NOMO-1 (cell line): ENCODE data around the gene DHX38.

Experiments
- DNase-seq, 2 experiments: peaks; one replicate each; lab custom pipeline; 2025; ENCODE audit not compliant: unreplicated experiment in 2 of 2; lab: John Stamatoyannopoulos, UW

DHX38 gene

DNA sequence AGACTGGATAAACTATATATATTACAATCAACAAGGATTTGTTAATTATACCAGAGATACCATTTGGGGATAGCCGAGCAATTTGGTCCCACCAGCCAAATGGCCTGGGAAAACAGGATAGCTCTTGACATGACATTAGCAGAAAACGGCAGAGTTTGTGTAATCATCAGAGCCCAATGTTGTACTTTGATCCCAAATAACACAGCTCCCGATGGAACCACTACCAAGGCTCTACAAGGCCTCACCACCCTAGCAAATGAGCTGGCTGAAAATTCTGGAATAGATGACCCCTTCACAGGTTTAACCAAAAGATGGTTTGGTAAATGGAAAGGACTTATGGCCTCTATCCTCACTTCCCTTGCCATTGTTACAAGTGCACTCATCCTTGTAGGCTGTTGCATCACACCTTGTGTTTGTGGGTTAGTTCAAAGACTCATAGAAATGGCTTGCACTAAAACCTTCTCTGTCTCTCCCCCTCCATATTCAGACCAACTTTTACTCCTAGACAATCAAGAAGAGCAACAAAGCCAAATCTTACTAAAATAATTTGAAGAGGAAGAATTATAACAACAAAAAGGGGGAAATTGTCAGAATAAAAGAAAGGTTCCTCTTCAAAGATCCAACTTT, 9.8 kb upstream of the DHX38 start:
- no peak for DNase-seq

DNA sequence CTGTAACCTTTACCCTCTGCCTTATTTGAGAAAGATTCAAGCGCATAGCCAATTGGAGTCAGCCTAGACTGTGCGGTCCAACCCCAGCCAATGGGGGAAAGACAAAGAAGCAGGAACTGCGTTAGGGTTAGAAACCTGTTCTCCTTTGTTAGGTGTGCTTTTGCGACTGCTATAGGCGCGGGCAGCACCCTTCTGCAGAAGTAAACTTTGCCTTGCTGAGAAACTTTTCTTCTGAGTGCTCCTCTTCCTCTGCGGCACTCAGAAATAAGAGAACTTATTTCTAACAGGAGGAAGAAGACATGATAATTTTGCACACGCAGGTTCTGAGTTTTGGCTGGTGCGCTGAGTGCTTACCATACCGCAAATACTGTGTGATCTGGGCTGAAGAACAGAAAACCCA, 9.2 kb upstream of the DHX38 start:
- no peak for DNase-seq

DNA sequence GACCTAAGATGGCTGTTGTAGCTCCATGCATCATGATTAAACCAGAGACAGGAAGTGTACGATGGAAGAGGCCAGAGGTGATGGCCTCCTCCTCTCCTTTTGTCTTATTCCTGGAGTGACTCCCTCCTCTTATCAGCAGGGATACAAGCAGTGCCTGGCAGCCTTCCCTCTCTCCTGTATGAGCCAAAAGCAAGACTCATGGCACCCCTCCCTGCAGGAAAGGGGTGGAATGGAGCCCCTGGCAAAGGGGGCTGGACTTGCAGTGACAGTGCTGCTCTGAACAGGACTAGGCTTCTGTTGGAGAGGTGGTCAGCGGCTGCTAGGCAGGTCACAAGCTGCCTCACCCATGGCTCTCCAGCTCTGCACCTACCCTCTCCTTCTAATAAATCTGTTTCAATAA, 8.6 kb upstream of the DHX38 start:
- no peak for DNase-seq

DNA sequence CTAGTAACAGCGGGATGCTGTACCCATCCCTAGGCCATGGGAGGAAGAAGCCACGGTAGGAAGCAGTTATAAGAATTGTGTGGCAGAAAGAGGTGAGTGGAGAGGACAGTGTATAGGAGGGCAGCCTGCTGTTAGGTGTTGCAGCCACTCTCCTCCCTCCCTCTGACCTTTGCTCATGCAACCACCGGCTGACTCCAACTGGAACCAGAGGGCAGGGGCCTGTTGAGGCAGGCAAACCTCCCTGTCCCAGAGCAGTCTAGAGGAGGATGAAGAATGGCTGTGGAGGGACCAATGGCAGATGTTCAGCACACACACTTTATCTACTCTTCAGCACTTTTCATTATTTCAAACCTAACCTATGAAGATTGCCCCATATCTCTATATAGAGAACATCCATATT, 2.4 kb upstream of the DHX38 start:
- no peak for DNase-seq

DNA sequence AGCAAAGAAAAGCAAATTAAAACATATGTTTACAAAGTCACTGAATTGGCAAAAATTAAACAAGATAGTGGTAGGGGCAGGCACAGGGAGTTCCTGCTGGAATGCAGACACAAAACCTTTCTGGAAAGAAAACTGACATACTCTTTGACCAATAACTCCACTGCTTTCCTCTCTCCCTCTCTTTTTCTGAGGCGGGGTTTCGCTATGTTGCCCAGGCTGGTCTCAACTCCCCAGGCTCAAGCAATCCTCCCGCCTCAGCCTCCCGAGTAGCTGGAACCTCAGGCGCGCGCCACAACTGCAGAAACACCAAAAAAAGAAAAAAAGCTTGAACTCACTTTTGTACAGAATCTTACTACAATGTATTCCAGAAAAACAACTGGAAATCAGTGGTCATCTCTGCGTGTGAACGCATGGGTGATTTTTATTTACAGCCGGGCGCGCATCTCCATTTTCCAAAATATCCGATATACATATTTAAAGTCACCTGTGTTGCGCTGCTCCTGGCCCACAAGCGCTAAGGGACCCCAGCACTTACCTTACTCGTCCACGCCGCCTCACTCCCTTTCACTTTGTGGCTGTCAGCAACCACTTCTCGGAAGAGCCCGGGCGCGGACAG, 707 bp upstream of the DHX38 start:
- DNase-seq, result no peak

DNA sequence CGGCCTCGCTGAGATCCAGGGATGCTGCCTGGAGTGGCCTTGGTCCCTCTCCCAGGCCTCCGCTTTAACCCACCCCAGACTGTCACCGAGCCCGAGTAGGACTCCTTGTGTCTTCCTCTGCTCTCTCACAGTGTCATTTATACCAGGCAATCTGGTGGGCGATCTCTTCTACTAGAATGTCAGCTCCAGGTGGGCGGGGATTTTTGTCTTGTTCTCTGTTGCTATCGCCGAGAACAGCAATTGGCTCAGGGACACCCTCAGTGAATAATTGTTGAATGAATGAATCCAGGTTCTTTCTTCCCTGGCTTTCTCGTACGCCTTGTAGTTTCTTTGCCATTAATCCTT, 591 bp downstream of the DHX38 start:
- no peak for DNase-seq

DNA sequence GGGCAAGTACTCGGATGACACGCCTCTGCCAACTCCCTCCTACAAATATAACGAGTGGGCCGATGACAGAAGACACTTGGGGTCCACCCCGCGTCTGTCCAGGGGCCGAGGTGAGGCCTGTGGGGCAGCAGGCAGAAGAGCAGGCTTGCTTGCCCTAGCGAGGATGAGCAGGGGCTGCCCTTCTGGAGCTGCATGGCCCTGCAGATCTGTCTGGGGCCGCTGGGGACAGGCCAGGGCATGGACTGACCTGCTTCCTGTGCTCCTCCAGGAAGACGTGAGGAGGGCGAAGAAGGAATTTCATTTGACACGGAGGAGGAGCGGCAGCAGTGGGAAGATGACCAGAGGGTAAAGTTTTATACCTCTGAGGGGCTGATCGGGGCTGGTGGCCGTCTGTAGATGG, 5.3 kb downstream of the DHX38 start:
- DNase-seq, result no peak

DNA sequence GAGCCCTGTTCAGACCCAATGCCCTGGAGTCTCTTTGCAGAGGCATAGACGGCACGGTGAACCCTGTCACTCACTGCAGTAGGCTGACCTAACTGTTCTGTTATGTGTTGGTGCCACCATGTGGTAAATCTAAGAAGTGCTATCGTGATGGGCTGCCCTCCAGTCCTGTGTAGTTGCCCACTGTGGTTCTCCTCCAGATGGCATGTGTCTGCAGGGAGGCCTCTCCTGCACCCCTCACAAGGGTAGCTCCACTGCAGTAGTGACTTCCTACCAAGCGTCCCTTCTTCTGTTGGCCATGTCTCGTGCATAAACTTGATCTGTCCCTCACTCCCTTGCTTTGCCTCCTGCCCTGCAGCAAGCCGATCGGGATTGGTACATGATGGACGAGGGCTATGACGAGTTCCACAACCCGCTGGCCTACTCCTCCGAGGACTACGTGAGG, 5.8 kb downstream of the DHX38 start:
- DNase-seq, result peak; percentile 24 to 44

DNA sequence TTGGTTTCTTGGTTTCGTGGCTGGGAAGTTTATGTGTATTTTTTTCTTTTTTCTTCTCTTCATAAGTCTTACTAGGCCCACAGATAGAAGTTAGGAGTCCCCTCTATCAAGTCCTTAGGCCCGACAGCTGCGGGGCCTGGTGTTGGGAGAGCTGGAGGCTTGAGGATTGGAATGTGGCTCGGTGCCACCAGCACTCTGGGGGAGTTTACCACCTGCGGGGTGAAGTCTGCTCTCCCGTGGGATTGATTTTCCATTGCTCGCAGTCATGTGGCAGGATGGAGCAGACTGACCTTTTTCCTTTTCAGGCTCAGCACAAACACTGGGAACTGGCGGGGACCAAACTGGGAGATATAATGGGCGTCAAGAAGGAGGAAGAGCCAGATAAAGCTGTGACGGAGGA, 7.5 kb downstream of the DHX38 start:
- DNase-seq, result no peak

DNA sequence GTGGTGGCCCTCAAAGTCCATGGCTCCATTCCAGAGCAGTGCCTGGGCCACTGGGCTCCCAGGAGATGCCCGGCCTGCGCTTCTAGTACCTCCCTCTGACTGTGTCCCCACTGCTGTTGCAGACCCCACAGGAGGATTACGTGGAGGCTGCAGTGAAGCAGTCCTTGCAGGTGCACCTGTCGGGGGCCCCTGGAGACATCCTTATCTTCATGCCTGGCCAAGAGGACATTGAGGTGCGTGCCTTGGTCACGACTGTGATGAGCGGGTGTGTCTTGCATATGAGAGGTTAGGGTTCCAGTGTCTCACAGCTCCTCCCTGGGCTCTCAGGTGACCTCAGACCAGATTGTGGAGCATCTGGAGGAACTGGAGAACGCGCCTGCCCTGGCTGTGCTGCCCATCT, 11.3 kb downstream of the DHX38 start:
- no peak for DNase-seq

DNA sequence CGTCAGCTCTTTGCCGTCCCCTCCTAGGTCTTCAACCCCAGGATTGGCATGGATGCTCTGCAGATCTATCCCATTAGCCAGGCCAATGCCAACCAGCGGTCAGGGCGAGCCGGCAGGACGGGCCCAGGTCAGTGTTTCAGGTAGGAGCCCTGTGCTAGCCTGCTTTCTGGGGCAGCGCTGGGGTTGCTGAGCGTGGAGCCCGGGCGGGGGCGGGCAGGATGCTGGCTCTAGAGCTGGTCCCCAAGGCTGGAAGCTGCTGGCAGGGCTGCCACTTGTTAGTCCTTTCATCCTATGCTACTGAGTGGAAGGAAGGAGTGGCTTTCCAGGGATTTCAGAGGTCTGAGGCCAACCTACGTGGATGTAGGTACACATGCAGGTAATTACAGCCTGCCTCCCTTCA, 12.3 kb downstream of the DHX38 start:
- no peak for DNase-seq

DNA sequence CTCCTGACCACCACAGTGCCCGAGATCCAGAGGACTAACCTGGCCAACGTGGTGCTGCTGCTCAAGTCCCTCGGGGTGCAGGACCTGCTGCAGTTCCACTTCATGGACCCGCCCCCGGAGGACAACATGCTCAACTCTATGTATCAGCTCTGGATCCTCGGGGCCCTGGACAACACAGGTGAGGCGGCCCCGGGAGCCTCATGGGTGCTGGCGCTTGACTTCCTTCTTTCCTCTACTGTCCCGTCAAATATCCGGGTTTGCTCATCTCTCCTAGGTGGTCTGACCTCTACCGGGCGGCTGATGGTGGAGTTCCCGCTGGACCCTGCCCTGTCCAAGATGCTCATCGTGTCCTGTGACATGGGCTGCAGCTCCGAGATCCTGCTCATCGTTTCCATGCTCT, 13.7 kb downstream of the DHX38 start:
- no peak for DNase-seq

DNA sequence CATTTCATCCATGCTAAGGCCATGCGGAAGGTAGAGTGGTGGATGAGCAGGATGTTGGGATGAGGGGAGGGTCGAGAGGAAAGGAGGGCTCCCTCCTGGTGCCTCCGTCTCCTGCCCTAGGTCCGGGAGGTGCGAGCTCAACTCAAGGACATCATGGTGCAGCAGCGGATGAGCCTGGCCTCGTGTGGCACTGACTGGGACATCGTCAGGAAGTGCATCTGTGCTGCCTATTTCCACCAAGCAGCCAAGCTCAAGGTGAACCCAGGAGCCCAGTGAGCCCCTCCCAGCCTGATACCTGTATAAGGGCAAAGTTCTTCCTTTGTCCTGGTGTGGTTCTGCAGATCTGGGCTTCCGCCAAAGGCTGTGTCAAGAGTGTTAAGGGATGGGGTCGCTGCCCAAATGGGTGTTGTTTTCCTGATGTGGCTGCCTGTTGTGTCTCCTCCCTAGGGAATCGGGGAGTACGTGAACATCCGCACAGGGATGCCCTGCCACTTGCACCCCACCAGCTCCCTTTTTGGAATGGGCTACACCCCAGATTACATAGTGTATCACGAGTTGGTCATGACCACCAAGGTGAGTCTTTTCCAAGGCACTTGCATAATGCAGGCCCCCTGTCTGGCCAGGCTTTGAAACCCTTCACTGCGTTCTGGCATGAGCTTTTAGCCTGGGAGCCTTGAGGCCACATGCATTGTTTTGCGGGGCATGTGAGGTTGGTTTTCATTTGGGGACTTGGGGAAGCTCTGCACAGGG, 14.9 kb downstream of the DHX38 start:
- DNase-seq, result no peak

DNA sequence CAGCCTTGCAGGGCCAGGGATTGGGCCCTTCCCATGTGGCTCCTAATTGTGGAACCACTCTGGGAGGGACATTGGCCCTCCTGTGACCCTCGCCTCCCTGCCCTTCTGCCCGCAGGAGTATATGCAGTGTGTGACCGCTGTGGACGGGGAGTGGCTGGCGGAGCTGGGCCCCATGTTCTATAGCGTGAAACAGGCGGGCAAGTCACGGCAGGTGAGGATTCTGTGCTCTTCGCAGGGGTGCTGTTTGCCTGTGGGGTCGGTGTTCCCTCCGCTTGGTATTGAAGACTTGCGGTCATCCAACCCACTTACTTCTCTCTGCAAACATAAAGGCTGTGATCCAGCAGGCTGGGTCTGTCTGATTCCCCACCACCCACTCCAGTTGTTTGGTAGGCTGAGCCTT, 15.7 kb downstream of the DHX38 start:
- DNase-seq, result no peak

DNA sequence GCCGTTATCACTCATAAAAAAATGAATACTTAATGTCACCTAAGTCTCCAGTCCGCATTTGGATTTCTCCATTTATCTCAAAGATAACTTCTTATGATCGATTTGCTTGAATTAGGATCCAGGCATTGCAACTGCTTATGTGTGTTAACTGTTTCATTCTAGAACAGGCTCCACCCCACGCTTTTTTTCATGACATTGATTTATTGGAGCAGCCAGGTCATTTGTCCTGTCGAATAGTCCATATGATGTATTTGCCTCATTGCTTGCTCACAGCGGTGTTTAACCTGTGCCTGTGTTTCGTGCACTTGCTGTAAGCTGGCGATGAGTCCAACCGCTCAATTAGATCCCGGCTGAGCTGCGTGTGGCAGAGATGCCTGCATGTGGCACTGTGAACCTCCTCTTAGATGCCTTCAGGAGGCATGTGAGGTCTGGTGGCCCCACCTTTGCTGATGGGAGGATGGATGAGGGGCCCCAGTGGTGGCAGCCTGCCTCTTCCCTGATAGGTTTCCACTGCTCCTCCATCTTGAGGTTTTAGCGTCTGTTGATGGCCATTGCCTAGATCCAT, 16.4 kb downstream of the DHX38 start:
- DNase-seq, result no peak

DNA sequence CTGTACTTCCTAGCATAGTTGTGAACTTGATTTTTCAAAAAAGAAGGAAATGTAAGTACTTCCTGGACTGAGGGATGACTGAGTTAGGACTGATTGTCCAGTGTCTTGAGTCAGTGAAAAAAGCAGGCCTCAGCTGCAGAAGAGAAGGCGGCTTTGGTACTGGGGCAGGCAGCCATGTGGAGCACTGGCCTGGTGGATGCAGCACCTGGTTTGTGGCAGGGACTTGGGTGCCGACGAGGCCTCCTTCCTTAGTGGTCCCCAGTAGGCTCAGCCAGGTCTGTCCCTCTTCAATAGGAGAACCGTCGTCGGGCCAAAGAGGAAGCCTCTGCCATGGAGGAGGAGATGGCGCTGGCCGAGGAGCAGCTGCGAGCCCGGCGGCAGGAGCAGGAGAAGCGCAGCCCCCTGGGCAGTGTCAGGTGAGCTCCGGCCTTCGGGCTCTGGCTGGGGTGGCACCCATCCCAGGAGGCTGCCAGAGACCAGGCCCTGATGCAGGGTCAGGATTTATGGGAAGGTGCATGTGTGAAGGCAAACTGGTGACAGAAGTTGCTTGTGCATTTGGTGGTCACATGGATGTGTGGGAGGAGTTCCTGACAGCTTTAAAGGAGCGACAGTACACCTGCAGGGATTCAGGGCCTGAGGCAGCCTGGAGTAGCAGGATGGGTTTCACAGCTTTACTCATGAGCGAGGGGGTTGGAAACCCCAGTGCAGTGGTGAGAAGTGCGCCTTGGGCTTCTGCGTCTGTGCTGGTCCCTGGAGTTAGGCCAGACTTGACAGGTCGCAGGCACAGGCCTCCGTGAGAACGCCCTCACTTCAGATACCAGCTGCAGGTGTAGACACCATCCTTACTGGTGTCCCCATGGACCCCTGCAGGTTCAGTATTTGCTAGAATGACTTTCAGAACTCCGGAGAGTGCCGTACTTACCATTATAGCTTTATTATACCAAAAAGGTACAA, 17.3 kb downstream of the DHX38 start:
- DNase-seq, result no peak

DNA sequence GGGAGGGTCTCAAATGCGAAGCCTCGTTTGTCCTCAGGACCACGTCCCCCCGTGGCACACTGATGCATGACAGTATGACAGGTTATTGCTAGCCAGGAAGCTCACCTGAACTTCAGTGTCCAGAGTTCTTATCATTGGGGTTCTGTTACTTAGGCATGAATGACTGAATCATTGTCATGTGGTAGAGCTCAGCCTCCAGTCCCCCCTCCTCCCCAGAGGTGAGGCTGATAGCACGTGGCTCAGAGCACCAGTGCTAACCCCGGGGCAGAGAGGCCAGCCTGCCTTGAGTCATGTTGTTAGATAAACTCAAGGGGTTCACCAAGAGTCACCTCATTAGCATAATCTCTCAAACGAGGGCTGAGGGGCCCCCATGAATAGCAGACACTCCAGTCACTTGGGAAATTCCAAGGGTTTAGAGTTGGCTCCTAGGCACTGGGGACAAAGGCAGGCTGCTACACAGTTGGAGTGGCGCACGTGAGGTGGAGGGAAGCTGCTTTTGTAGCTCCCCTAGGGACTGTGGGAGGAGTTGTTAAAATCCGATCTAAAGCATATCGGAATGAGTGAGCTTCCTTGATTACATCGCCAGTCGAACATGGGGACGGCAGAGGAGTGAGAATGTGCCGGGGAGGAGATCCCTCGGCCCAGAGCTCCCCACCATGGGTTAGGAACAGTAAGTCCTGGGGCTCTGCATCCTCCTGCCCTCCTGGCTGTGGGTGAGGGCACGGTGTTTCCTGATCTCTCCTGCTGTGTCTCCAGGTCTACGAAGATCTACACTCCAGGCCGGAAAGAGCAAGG, 18.2 kb downstream of the DHX38 start:
- no peak for DNase-seq

DNA sequence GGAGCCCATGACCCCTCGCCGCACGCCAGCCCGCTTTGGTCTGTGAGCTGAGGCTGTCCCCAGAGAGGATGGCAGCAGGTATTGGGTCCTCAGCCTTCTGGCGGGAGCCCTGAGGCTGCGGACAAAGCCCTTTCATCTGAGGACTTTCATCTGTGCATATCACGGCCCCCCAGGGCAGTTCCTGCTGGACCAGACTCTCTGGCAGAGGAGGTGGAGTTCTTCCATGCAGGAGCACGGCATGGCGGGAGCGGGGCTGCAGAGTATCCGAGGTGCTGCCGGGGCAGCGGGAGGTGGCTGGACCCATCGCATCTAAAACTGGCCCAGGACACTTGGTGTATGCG, 18.8 kb downstream of the DHX38 start:
- DNase-seq, result no peak

DNA sequence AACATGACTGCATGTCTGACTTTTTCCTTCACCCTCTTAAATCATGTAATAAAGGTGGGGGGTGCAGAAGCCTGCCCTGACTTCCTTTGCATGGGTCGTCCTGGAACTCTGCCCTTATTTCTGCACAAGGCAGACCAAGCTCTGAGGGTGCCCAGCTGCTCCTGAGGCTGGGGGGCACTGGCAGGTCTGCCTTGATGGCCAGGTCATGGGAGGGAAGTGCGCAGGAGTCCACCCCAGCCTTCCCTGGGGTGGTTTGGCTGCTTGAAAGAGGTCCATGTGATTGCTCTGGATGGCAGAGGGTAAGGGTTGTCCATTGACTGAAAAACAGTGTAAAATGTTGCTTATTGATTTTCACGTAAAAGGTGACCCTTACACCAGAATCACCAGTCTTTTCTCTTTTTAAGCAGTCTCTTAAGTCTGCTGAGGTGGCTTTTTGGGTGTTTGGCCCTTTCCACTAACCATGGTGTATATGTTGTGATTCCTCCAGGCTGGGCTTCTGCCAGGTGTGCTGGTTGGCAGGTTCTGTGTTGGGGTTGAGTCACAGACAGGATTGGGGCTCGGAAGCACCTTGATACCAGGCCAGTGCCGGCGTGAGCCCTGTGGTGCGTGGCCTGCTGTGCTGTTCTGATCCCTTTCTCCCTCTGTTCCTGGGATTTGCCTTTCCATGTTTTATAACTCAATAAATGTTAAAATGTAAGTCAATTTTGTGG, 19.4 kb downstream of the DHX38 start:
- no peak for DNase-seq

DNA sequence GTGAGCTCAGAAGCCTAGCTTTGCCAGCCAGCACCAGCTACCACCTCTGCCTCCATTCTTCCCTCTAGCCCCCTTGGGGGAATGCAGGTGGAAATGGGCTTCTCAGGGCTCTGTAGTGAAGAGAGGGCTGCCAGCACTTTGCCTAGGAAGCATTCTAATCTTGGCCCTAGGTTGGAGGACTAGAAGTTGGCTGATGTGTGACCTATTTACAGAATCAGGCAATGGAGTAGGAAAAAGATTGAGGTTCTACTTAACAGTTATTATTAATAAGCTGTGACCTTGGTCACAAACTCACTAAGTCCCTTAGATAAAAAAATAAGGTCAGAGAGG, 19.9 kb downstream of the DHX38 start:
- no peak for DNase-seq
